Stimulated activated CD8-positive, alpha-beta memory T cell treated with anti-CD3 and anti-CD28 coated beads, Interleukin-7, amount 100 ng/mL, for 4 hours (primary cell): ENCODE measurements around the gene CCDC149.

Experiments used
- DNase-seq, 2 donors: peaks; one replicate each; pipeline ENCODE4 v3.0.0-alpha.2; 2020; ENCODE audit warnings: low read depth in 2 of 2

The CCDC149 gene

GRCh38 chr4:24843096-24843495 is 69.7 kb downstream of the CCDC149 start:
- DNase-seq = no peak

- no peak for DNase-seq
These were observed 70.5 kb downstream of the CCDC149 start for GRCh38 chr4:24842356-24842755.

GRCh38 chr4:24840826-24841543 is 71.9 kb downstream of the CCDC149 start:
- no peak for DNase-seq

GRCh38 chr4:24840362-24840761 is 72.5 kb downstream of the CCDC149 start:
- no peak for DNase-seq

GRCh38 chr4:24837781-24838180 is 75.1 kb downstream of the CCDC149 start:
- no peak for DNase-seq

- no peak for DNase-seq
These were observed 75.5 kb downstream of the CCDC149 start for GRCh38 chr4:24837336-24837735.

- DNase-seq = no peak
These were observed 76.1 kb downstream of the CCDC149 start for GRCh38 chr4:24836661-24837242.

- DNase-seq = no peak
These were observed 77.1 kb downstream of the CCDC149 start for GRCh38 chr4:24835696-24836095.

- no peak for DNase-seq
These were observed 81.2 kb downstream of the CCDC149 start for GRCh38 chr4:24831637-24832036.

- DNase-seq = no peak
These were observed 88.1 kb downstream of the CCDC149 start for GRCh38 chr4:24824720-24825119.

GRCh38 chr4:24820541-24820940 is 92.3 kb downstream of the CCDC149 start:
- no peak for DNase-seq

GRCh38 chr4:24816797-24817196 is 96.0 kb downstream of the CCDC149 start:
- DNase-seq = no peak

GRCh38 chr4:24813732-24814131 is 99.1 kb downstream of the CCDC149 start:
- DNase-seq = no peak

GRCh38 chr4:24810871-24811631 is 101.8 kb downstream of the CCDC149 start:
- no peak for DNase-seq

- no peak for DNase-seq
These were observed 102.9 kb downstream of the CCDC149 start for GRCh38 chr4:24809815-24810405.

GRCh38 chr4:24809376-24809775 is 103.5 kb downstream of the CCDC149 start:
- DNase-seq = no peak

- no peak for DNase-seq
These were observed 103.9 kb downstream of the CCDC149 start for GRCh38 chr4:24808955-24809354.

- no peak for DNase-seq
These were observed 104.6 kb downstream of the CCDC149 start for GRCh38 chr4:24808261-24808660.

GRCh38 chr4:24807611-24808010 is 105.2 kb downstream of the CCDC149 start:
- DNase-seq = no peak

GRCh38 chr4:24806206-24806990 is 106.4 kb downstream of the CCDC149 start:
- DNase-seq = no peak

GRCh38 chr4:24805566-24805965 is 107.3 kb downstream of the CCDC149 start:
- DNase-seq = no peak

- DNase-seq = no peak
These were observed 107.8 kb downstream of the CCDC149 start for GRCh38 chr4:24805067-24805466.
